Stimulated activated CD8-positive, alpha-beta memory T cell treated with anti-CD3 and anti-CD28 coated beads, Interleukin-15, amount 100 ng/mL, for 1 hour (primary cell): ENCODE results near the gene CLDN9.

Source experiments
- DNase-seq: peaks from one replicate; pipeline ENCODE4 v3.0.0-alpha.2; 2020; ENCODE audit warnings: low read depth

The CLDN9 gene

DNA sequence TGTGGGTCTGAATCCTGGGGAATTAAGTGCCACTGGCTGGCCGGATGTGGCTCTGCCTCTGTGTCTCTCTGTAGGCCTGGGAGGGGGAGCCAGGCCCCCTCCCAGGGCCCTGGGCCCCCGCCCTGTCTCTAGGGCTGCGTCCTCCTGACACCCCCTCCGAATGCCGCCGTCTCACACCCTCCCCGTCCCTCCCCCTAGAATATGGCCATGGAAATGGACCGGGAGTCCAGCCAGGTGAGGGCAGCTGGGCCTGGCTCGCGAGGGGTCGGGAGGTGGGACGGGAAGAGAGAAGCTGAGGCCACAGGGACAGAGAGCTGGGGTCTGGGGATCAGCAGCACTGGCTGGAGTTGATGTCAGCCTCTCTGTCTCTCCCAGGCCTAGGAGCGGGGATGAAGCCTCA, 16.4 kb upstream of the CLDN9 start:
- no peak for DNase-seq

DNA sequence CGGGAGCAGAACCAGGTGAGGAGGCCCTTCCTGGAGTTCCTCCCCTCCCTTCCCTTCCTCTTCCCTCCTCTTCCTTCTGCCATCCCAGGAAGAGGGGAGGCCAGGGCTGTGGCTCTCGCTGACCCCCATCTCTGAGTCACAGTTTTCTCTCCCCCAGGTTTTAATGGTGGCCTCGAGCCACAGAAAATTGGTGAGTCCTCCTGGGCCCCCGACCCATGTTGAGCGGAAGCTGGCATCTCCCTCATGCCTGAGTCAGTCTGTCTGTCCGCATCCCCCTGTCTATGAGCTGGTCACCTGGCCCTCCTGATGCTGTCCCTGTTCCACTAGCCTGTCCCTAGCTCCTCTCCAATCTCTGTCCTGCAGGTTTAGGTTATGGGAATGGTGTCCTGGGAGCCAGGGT, 12.8 kb upstream of the CLDN9 start:
- no peak for DNase-seq

DNA sequence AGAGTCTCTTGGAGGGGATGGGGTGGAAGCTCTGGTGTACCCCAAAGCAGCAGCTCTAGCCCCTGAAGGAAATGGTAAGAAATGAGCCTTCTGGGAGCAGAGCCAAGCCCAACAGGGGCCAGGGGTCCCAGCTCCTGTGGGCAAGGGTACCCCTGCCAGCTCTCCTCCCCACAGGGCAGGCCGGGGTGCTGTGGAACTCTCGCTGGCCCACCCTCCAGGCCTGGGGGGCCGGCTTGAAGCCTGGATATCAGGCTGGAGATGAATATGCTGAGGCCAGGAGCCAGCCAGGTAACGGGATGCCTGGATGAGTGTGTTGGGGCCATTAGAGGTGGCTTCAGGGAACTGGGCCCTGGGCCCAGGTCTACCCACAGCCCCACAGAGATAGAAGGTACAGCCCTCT, 12.2 kb upstream of the CLDN9 start:
- no peak for DNase-seq

GRCh38 chr16:3001316-3001715, 11.4 kb upstream of the CLDN9 start:
- no peak for DNase-seq

GRCh38 chr16:3003582-3004270, 9.0 kb upstream of the CLDN9 start:
- peak; percentile 89 for DNase-seq

- DNase-seq: no peak
Measured at GRCh38 chr16:3004319-3004718, 8.4 kb upstream of the CLDN9 start.

DNA sequence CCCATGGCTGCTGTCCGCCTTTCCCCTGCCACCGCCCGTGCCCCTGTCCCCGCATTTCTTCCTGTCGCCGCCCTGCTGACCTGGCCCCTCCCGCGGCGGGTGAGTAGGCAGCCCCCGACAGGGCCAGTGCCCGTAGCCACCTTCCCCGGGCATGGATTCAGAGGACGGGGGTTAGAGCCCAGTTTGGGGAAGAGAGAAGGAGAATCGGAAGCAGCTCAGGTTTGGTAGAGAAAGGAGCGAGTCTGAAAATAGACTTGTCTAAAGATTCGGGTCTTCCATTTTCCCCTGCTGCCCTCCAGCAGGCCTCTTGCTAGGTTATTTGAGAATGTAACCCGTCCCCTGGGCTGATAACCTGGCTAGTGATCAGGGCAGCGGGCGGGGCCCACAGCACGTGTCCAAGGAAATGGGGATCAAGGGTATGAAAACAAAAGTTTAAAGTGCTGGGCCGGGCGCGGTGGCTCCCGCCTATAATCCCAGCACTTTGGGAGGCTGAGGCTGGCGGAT, 7.9 kb upstream of the CLDN9 start:
- no peak for DNase-seq

DNA sequence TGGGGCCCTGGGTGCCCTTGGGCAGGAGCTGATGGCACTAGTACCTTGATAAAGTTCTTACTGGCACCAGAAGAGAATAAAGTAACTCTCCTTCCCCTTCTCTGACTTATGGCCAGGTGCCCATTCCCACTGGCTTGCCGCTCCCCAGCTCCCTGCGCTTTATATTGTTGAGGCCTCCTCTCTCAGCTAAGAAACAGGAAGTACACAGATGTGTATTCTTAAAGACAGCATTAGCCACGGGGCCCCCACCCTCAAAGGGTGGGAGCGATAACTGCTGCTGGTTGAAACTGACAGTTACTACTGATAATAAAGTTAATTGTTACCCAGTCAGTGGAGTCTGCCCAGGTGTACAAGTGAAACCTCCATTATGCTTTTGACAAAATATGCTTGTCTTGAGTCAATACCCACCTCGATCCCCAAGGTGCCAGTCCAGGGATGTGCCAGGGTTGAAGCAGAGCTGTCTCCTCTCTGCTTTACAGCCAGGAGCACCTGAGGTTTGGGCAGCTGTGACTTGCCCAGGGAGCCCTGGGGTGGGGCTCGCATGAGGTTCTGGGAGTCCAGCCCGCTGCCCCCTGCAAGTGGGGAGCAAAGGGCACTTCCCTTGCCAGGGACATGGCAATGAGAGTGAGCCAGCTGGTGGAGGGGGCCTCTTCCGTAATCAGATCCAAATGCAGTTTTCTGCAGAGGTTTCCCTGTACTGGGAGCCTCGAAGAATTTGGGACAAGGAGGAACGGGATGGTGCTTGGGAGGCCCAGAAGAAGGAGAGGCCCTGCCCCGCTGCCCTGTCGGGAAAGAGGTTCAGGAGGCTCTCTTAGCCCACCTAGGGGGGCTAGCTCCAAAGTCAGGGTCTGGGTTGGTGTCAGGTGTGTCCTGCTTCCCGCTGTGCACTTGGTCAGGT, 5.4 kb upstream of the CLDN9 start:
- no peak for DNase-seq

DNA sequence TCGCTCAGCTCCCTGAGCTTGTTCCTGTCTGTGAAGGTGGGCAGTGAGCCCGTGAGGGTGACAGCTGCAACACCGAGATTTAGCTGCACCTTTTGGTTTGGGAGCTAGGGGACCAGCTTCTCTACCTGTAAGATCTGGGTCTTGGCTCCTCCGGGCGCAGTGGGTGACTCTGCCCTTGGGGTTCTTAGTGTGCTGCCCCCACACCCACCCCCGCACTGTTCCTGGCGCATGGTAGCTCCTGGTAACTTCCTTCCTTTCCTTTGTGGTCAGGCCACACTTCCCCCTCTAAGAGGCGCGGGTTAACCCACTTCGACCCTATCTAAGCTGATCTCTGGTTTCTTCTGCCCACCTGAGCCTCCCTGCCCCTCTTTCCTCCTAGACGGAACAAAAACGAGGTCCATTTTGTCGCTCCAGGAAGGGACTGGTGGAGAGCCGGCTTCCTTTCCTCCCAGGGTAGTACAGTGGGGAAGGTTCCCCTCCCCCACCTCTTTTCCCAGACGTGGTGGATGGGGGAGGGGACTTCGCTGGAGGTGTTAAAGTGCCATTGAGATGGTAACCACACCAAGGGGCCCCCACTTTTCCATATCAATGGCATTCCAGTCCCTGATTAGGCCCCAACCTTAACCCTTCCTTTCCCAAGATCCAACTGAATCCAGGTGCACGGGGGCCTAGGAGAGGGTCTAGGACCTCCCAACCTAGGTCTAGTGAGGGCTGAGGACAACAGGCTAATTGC, 4.6 kb upstream of the CLDN9 start:
- DNase-seq: no peak

- DNase-seq: no peak
Measured at GRCh38 chr16:3008690-3009037, 4.1 kb upstream of the CLDN9 start.

DNA sequence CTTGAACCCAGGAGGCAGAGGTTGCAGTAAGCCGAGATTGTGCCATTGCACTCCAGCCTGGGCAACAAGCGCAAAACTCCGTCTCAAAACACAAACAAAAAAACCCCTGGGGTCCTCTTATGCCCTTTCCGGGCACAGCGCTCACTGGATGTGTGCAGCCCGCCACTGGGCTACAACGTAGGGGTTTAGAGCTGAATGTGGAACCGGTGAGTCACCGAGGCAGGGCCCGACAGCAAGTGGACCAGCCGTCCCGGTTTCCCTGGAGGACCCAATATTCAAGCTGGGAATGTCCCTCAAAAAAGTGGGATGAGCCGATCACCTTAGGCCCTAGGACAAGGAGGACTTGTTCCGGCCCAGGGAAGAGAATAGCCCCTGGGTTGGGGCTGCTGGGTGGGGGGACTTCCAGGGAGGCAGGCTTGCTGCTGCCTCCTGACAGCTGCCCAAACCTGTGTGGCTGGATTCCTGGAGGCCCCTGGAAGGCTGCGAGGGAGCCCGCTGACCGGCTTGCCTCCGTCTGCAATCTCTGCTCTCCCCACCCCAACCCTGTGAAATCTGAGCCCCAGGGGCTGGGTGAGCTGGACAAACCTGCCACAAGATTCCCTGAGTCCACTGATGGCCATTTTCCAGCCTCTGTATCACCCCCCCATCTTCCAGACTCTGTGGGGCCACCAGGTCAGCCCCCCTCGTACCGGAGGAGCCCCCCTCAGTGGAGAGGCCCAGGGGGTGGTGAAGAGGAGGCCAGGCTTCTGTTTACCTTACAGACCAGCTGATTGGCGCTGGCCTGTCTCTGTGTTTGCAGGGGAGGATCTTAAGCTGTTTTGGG, 2.9 kb upstream of the CLDN9 start:
- DNase-seq: no peak

DNA sequence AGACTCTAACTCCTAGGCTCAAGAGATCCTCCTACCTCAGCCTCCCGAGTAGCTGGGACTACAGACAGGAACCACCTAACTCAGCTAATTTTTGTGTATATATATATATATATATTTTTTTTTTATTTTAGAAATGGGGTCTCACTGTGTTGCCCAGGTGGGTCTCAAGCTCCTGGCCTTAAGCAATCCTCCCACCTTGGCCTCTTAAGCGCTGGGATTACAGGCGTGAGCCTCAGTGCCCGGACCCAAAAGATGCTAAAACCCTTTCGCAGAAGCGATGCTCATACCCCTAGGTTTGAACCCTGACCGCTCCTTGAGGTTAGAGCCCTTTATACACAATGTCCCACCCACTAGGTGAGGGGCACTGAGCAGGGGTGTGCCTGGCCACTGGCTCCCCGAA, 2.2 kb upstream of the CLDN9 start:
- no peak for DNase-seq

DNA sequence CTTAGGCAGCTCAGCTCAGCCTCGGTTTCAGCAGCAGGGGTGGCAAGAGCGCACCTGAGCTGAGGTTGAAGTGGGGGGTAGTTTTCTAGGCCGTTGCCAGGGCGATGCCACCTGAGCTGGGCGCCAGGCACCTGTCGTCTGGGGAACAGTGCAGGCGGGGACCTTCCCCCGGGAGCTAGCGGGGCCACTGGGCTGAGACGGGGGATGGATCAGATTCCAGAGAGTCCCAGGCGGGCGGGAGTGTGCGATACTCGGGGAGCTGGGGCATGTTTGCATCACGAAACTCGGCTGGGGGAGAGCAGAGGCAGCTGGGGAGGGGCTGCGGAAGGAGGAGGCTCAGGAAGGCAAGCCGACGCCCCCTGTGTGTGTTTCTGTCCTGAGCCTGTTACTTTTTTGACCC, 477 bp upstream of the CLDN9 start:
- DNase-seq: no peak

DNA sequence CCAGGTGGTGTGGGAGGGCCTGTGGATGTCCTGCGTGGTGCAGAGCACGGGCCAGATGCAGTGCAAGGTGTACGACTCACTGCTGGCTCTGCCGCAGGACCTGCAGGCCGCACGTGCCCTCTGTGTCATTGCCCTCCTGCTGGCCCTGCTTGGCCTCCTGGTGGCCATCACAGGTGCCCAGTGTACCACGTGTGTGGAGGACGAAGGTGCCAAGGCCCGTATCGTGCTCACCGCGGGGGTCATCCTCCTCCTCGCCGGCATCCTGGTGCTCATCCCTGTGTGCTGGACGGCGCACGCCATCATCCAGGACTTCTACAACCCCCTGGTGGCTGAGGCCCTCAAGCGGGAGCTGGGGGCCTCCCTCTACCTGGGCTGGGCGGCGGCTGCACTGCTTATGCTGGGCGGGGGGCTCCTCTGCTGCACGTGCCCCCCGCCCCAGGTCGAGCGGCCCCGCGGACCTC, 798 bp downstream of the CLDN9 start:
- no peak for DNase-seq

- DNase-seq: no peak
Measured at GRCh38 chr16:3013998-3014690, 1.4 kb downstream of the CLDN9 start.

DNA sequence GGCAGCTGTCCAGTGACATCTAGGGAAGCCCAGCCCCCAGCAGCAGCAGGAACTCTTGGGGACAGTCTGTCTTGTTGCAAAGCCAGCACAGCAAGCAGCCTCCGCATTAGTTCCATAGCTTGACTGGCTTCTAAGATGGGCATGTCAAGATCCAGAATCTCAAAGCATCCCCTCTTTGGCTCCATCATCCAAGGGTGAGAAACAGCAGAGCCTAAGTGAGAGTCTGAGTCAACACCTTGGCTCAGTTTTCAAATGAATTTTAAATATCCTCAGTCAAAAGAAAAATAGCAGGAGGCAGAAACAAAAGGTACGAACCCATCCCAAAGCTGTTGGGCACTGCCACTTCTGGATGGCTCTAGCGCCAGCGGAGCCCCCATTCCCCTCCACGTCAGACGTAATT, 2.2 kb downstream of the CLDN9 start:
- no peak for DNase-seq

- DNase-seq: no peak
Measured at GRCh38 chr16:3015865-3016521, 3.3 kb downstream of the CLDN9 start.

GRCh38 chr16:3017344-3017743, 4.6 kb downstream of the CLDN9 start:
- DNase-seq: no peak

GRCh38 chr16:3017794-3018506, 5.2 kb downstream of the CLDN9 start, which contains the start of gene CLDN6:
Gene CLDN6 (minus strand): TSS chr16:3018183. CDS start chr16:3016021, 2,162 bp downstream.
- DNase-seq: no peak
